HCT116 (cell line): ENCODE data around the gene ARHGEF37.

Experiments used
- CEBPB ChIP-seq: IDR thresholded peaks from 2 replicates; pipeline ENCODE4 v1.6.1; 2012; ENCODE audit warnings: low read depth
- CTCF ChIP-seq, 3 experiments: fragments of 200-600 bp in 1 of 3; sonication (generic) in 1 of 3; IDR thresholded peaks in 2 of 3; conservative IDR thresholded peaks in 1 of 3; 2 replicates each; pipeline ENCODE4 v1.5.1; 2012 to 2017; ENCODE audit warnings: low read depth in 2 of 3, low read length in 2 of 3, antibody characterized with exemption in 1 of 3, borderline replicate concordance in 1 of 3, control low read depth in 1 of 3, mild to moderate bottlenecking in 1 of 3, mixed read lengths in 1 of 3, mixed run types in 1 of 3, moderate library complexity in 1 of 3; ENCODE audit not compliant: insufficient read depth in 1 of 3
- EGR1 ChIP-seq: IDR thresholded peaks from 2 replicates; pipeline ENCODE4 v1.6.1; 2012; ENCODE audit warnings: low read depth
- EZH2 ChIP-seq: fragments of 200-600 bp; sonication (generic); IDR thresholded peaks from 2 replicates; pipeline ENCODE4 v1.6.1; 2017; ENCODE audit warnings: antibody characterized with exemption, mixed run types
- EZH2phosphoT487 ChIP-seq: fragments of 200-600 bp; IDR thresholded peaks from 2 replicates; pipeline ENCODE4 v1.6.1; 2018; ENCODE audit warnings: antibody characterized with exemption, borderline replicate concordance
- JUND ChIP-seq: IDR thresholded peaks from 2 replicates; pipeline ENCODE4 v1.6.1; 2012
- POLR2A ChIP-seq: IDR thresholded peaks from 2 replicates; pipeline ENCODE4 v1.7.0; 2011; ENCODE audit warnings: borderline replicate concordance; ENCODE audit not compliant: insufficient read depth, insufficient read length; ENCODE audit errors: extremely low read depth
- POLR2AphosphoS5 ChIP-seq: IDR thresholded peaks from 2 replicates; pipeline ENCODE4 v1.6.1; 2011; ENCODE audit warnings: mild to moderate bottlenecking, low read depth, low read length, moderate library complexity
- RAD21 ChIP-seq: IDR thresholded peaks from 2 replicates; pipeline ENCODE4 v1.6.1; 2012; ENCODE audit warnings: low read depth, mild to moderate bottlenecking
- REST ChIP-seq: IDR thresholded peaks from 2 replicates; pipeline ENCODE4 v1.6.1; 2012; ENCODE audit warnings: low read depth
- YY1 ChIP-seq: IDR thresholded peaks from 2 replicates; pipeline ENCODE4 v1.6.1; 2011; ENCODE audit warnings: low read length, low read depth, moderate library complexity, mild to moderate bottlenecking; ENCODE audit not compliant: insufficient replicate concordance; ENCODE audit errors: extremely low read depth
- ZBTB33 ChIP-seq: IDR thresholded peaks from 2 replicates; pipeline ENCODE4 v1.6.1; 2011; ENCODE audit warnings: mild to moderate bottlenecking, low read length, moderate library complexity; ENCODE audit not compliant: insufficient replicate concordance; ENCODE audit errors: extremely low read depth
- ZNF274 ChIP-seq: fragments of 200-500 bp; sonication (Bioruptor generic); IDR thresholded peaks from 2 replicates; pipeline ENCODE4 v1.6.1; 2014; ENCODE audit warnings: mild to moderate bottlenecking, low read depth, low read length, inconsistent platforms

GRCh38 chr5:149593370-149593769 is 12.1 kb downstream of the ARHGEF37 start:
- TF ChIP-seq REST: no peak
- TF ChIP-seq EZH2: no peak
- no peak for TF ChIP-seq CTCF (IDR thresholded peaks at IDR 0.05 in 2 of 3, conservative IDR thresholded peaks at IDR 0.05 in 1 of 3; ENCODE audit: borderline replicate concordance in 1 of 3, insufficient read depth in 1 of 3, low read depth in 2 of 3, low read length in 2 of 3)
- TF ChIP-seq JUND: no peak
- TF ChIP-seq POLR2A: no peak
- no peak for TF ChIP-seq CEBPB
- no peak for TF ChIP-seq ZNF274
- no peak for TF ChIP-seq POLR2AphosphoS5
- TF ChIP-seq EZH2phosphoT487: no peak
- TF ChIP-seq RAD21: no peak
- TF ChIP-seq YY1: no peak
- no peak for TF ChIP-seq EGR1
- TF ChIP-seq ZBTB33: no peak
